Keratinocyte (primary cell): ENCODE data around the gene CNPPD1.

ENCODE experiments used
- EZH2 ChIP-seq: IDR thresholded peaks from one replicate; pipeline ENCODE4 v1.6.1; 2012; ENCODE audit warnings: inconsistent platforms, mild to moderate bottlenecking, low read length, moderate library complexity
- TF ChIP-seq, protein P1 (sequence below), 3 experiments: IDR thresholded peaks in 1 of 3; conservative IDR thresholded peaks in 1 of 3; optimal IDR thresholded peaks in 1 of 3; 2 replicates in 2 of 3; 3 replicates in 1 of 3; pipeline versions ENCODE3 to v1.5.1; 2011; ENCODE audit warnings: low read length in 3 of 3, mild to moderate bottlenecking in 3 of 3, moderate library complexity in 2 of 3, control low read depth in 1 of 3, inconsistent platforms in 1 of 3; ENCODE audit not compliant: insufficient read depth in 2 of 3; ENCODE audit errors: extremely low read depth in 1 of 3

- TF ChIP-seq, protein P1, sequence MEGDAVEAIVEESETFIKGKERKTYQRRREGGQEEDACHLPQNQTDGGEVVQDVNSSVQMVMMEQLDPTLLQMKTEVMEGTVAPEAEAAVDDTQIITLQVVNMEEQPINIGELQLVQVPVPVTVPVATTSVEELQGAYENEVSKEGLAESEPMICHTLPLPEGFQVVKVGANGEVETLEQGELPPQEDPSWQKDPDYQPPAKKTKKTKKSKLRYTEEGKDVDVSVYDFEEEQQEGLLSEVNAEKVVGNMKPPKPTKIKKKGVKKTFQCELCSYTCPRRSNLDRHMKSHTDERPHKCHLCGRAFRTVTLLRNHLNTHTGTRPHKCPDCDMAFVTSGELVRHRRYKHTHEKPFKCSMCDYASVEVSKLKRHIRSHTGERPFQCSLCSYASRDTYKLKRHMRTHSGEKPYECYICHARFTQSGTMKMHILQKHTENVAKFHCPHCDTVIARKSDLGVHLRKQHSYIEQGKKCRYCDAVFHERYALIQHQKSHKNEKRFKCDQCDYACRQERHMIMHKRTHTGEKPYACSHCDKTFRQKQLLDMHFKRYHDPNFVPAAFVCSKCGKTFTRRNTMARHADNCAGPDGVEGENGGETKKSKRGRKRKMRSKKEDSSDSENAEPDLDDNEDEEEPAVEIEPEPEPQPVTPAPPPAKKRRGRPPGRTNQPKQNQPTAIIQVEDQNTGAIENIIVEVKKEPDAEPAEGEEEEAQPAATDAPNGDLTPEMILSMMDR (optimal IDR thresholded peaks at IDR 0.05 in 1 of 3, IDR thresholded peaks at IDR 0.05 in 1 of 3, conservative IDR thresholded peaks at IDR 0.05 in 1 of 3; ENCODE audit: extremely low read depth in 1 of 3, insufficient read depth in 2 of 3, low read length in 3 of 3) = no peak
- no peak for TF ChIP-seq EZH2
Measured at GRCh38 chr2:219168526-219168925, 8.2 kb downstream of the CNPPD1 start.
